ENCODE measurements around the gene GSG1.

DNA sequence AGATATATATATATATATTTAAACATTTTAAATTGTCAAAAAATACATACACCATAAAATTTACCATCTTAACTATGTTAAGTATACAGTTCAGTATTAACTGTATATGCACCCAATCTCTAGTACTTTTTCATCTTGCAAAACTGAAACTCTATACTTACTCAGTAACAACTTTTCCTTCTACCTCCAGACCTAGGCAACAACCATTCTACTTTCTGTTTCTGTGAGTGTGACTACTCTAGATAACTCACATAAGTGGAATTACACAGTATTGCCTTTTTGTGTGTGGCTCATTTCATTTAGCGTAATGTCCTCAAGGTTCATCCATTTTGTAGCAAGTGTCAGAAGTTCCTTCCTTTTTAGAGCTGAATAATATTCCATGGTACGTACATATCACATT, 51.0 kb downstream of the GSG1 start:
- TF ChIP-seq CTCF (IDR thresholded peaks at IDR 0.05 in 8 of 11, conservative IDR thresholded peaks at IDR 0.05 in 3 of 11) (no peak), POLR2A (IDR thresholded peaks at IDR 0.05) (no peak), POLR2AphosphoS5 (IDR thresholded peaks at IDR 0.05) (no peak)

Data from spleen (tissue), 7 donors.